Endodermal cell (in vitro differentiated cells): Measurements from ENCODE around the gene PHKB. TPM values are rescaled to one million over a fixed set of nuclear protein-coding genes. Genes with fewer than 3 reads are reported as not detected.
A peak's percentile ranks its signal among the peaks of the same experiment; 100 is the strongest.
"Not testable (repeated sequence)": the region's sequence is repeated elsewhere in the genome, so short reads cannot be mapped to it uniquely, and the experiment has no call there.

Source experiments
- DNase-seq: peaks from one replicate; pipeline ENCODE4 v3.0.0-alpha.2; 2017
- H3K27ac ChIP-seq: 2 replicates; pipeline ENCODE4 v1.5.1; 2013; ENCODE audit warnings: mild to moderate bottlenecking, low read depth, low read length, moderate library complexity
- H3K27me3 ChIP-seq: 2 replicates; pipeline ENCODE4 v1.6.1; 2013; ENCODE audit warnings: mild to moderate bottlenecking, low read length, moderate library complexity; ENCODE audit not compliant: insufficient read depth, control insufficient read depth, poor library complexity, severe bottlenecking
- H3K36me3 ChIP-seq: 2 replicates; pipeline ENCODE4 v1.7.0; 2013; ENCODE audit warnings: mild to moderate bottlenecking, low read length, moderate library complexity; ENCODE audit not compliant: control insufficient read depth, insufficient read depth
- H3K4me1 ChIP-seq: one replicate; pipeline ENCODE4 v1.7.0; 2013; ENCODE audit warnings: low read length; ENCODE audit not compliant: control insufficient read depth, insufficient read depth
- H3K4me3 ChIP-seq: 2 replicates; pipeline ENCODE4 v1.5.1; 2013; ENCODE audit warnings: mild to moderate bottlenecking, low read length, moderate library complexity
- H3K9ac ChIP-seq: 2 replicates; pipeline ENCODE4 v1.6.1; 2013; ENCODE audit warnings: mild to moderate bottlenecking, low read length, moderate library complexity; ENCODE audit not compliant: poor library complexity, severe bottlenecking; ENCODE audit errors: extremely low read depth
- H3K9me3 ChIP-seq: 2 replicates; pipeline ENCODE4 v1.6.1; 2013; ENCODE audit warnings: mild to moderate bottlenecking, low read length, moderate library complexity; ENCODE audit not compliant: control insufficient read depth
- H3K27ac Mint-ChIP-seq: 2 replicates; pipeline ENCODE4 v1.8.0; 2020; ENCODE audit warnings: mixed read lengths
- H3K27me3 Mint-ChIP-seq: 2 replicates; pipeline ENCODE4 v1.8.0; 2021; ENCODE audit warnings: mild to moderate bottlenecking, mixed read lengths; ENCODE audit not compliant: insufficient read depth
- H3K36me3 Mint-ChIP-seq: 2 replicates; pipeline ENCODE4 v1.8.0; 2020; ENCODE audit warnings: low read depth, mixed read lengths
- H3K4me1 Mint-ChIP-seq: 2 replicates; pipeline ENCODE4 v1.8.0; 2020; ENCODE audit warnings: mixed read lengths
- H3K4me3 Mint-ChIP-seq: 2 replicates; pipeline ENCODE4 v1.8.0; 2020; ENCODE audit warnings: mild to moderate bottlenecking, moderate library complexity, mixed read lengths
- H3K9me3 Mint-ChIP-seq: 2 replicates; pipeline ENCODE4 v1.8.0; 2020; ENCODE audit warnings: mild to moderate bottlenecking, mixed read lengths
- CTCF ChIP-seq: fragments of 200-600 bp; sonication (generic); conservative IDR thresholded peaks from 2 replicates; pipeline ENCODE4 v1.5.0; 2021; ENCODE audit warnings: antibody characterized with exemption, mild to moderate bottlenecking
- WGBS, 2 experiments: methylation state at CpG; one replicate each; pipeline versions ENCODE4 v1.1.5 to v1.1.7; 2013; ENCODE audit warnings: missing lambda C conversion rate in 2 of 2, mixed read lengths in 1 of 2; ENCODE audit not compliant: insufficient coverage in 1 of 2, insufficient read length in 1 of 2; 5-methylcytosine and 5-hydroxymethylcytosine counted together
- total RNA-seq, 2 donors: library from RNA; stranded (reverse); fragmentation: NEBNext Ultra II Directional in 1 of 2; extraction: Animal tissue kit (Norgen Biotek cat#: 25700) in 1 of 2; gene quantifications; 2 replicates in 1 of 2; 3 replicates in 1 of 2; pipeline ENCODE4 v1.2.1, GENCODE V29; 2021

PHKB gene
- total RNA-seq, 2 donors from 2014 or later, result 51.0 to 71.8 TPM

GRCh38 chr16:47667956-47668355 lies 206.8 kb downstream of the PHKB start:
- no peak for DNase-seq
- Histone ChIP-seq H3K9me3 (no peaks in the 10 kb centered on the region), H3K36me3 (peaks cover 36% of the 10 kb centered on the region), H3K27ac (no peak overlapping the region), H3K4me1 (no peaks in the 10 kb centered on the region), H3K9ac (no peak overlapping the region), H3K4me3 (no peak overlapping the region), H3K27me3 (no peaks in the 10 kb centered on the region)
- TF ChIP-seq CTCF, result no peak
- H3K27ac Mint-ChIP-seq, result no peak overlapping the region
- peaks cover 7% of the 10 kb centered on the region for H3K4me1 Mint-ChIP-seq
- H3K9me3 Mint-ChIP-seq, result no peaks in the 10 kb centered on the region
- H3K27me3 Mint-ChIP-seq, result no peaks in the 10 kb centered on the region
- WGBS, 2 experiments, result 96 to 100% methylated on average over 4 to 6 of the region's 6 CpGs
- peaks cover 22% of the 10 kb centered on the region for H3K36me3 Mint-ChIP-seq
- no peak overlapping the region for H3K4me3 Mint-ChIP-seq

GRCh38 chr16:47672475-47672874 lies 211.3 kb downstream of the PHKB start:
- no peaks in the 10 kb centered on the region for H3K27me3 ChIP-seq
- H3K36me3 ChIP-seq, result peaks cover 35% of the 10 kb centered on the region
- no peaks in the 10 kb centered on the region for H3K27me3 Mint-ChIP-seq
- peaks cover 6% of the 10 kb centered on the region for H3K4me1 Mint-ChIP-seq
- no peaks in the 10 kb centered on the region for H3K4me1 ChIP-seq
- H3K27ac ChIP-seq, result no peak overlapping the region
- H3K9ac ChIP-seq, result no peak overlapping the region
- no peak overlapping the region for H3K4me3 Mint-ChIP-seq
- peaks cover 40% of the 10 kb centered on the region for H3K36me3 Mint-ChIP-seq
- TF ChIP-seq CTCF, result no peak
- no peak for DNase-seq
- H3K27ac Mint-ChIP-seq, result no peak overlapping the region
- H3K9me3 ChIP-seq, result peaks cover 14% of the 10 kb centered on the region
- peaks cover 8% of the 10 kb centered on the region for H3K9me3 Mint-ChIP-seq
- H3K4me3 ChIP-seq, result no peak overlapping the region

GRCh38 chr16:47676635-47677177 lies 215.6 kb downstream of the PHKB start:
- Histone ChIP-seq H3K27ac (no peak overlapping the region), H3K9me3 (peaks cover 26% of the 10 kb centered on the region), H3K4me3 (peak overlapping the region; percentile 30), H3K27me3 (no peaks in the 10 kb centered on the region), H3K4me1 (no peaks in the 10 kb centered on the region), H3K36me3 (peaks cover 22% of the 10 kb centered on the region), H3K9ac (no peak overlapping the region)
- no peak overlapping the region for H3K27ac Mint-ChIP-seq
- TF ChIP-seq CTCF, result no peak
- WGBS, 2 experiments, result 89 to 96% methylated on average over 3 to 4 of the region's 4 CpGs
- DNase-seq, result no peak
- H3K27me3 Mint-ChIP-seq, result no peaks in the 10 kb centered on the region
- H3K36me3 Mint-ChIP-seq, result peaks cover 51% of the 10 kb centered on the region
- no peak overlapping the region for H3K4me3 Mint-ChIP-seq
- H3K9me3 Mint-ChIP-seq, result peaks cover 35% of the 10 kb centered on the region
- H3K4me1 Mint-ChIP-seq, result peaks cover 6% of the 10 kb centered on the region

GRCh38 chr16:47681571-47681970 lies 220.4 kb downstream of the PHKB start:
- H3K27ac Mint-ChIP-seq, H3K27me3 Mint-ChIP-seq, DNase-seq, H3K9ac ChIP-seq, H3K4me1 ChIP-seq, H3K27me3 ChIP-seq, H3K4me3 ChIP-seq, H3K4me1 Mint-ChIP-seq, H3K4me3 Mint-ChIP-seq, H3K27ac ChIP-seq: not testable (repeated sequence)
- Mint-ChIP-seq H3K36me3 (peaks cover 72% of the 10 kb centered on the region), H3K9me3 (peaks cover 68% of the 10 kb centered on the region)
- WGBS, 2 experiments, result 87% methylated on average over 2 of the region's 3 CpGs; no CpG with 5 or more reads in 1 of the 2 experiments
- Histone ChIP-seq H3K9me3 (peaks cover 42% of the 10 kb centered on the region), H3K36me3 (peaks cover 15% of the 10 kb centered on the region)
